Fibroblast of skin of back (primary cell): ENCODE measurements around the gene KCMF1.

Source experiments
- DNase-seq: peaks from one replicate; pipeline ENCODE4 v3.0.0-alpha.2; 2013

Gene KCMF1

DNA sequence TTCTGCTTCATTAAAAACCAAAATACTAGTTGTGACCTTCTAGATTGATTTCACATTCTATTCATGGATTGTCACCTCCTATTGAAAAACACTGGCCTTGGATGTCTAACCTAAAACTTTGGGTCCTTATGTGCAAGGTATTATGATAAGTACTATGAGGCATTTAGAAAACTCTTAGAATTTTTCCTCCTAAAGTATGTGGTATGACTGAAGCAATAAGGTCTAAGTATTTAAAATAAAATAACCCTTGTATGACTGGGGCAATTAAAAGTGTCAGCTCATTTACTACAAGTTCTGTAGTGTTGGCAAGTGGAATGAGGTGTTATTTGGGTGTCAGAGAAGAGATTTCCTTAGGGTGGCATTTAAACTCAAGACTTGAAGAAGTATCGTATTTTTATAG lies 15.1 kb downstream of the KCMF1 start:
- peak; percentile 32 for DNase-seq

DNA sequence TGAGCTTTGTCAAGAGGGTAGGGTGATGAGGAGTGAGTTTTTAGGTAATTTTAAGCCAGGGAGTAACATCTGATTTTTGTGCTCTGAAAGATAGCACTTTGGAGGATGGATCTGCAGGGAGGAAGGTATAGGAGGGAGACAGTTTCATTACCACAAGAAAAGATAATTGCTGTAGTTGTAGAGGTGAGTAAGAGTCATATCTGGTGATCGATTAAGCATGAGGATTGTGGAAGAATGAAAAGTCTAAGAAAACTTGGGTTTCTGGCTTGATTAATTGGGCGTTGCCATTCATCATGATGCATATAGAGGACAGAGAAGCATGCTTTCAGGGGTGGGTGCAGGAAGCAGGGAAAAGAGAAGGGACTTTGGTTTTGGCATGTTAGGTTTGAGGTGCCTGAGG lies 18.5 kb downstream of the KCMF1 start:
- DNase-seq, result no peak

- DNase-seq, result no peak
Measured at GRCh38 chr2:84989927-84990326, 19.0 kb downstream of the KCMF1 start.

DNA sequence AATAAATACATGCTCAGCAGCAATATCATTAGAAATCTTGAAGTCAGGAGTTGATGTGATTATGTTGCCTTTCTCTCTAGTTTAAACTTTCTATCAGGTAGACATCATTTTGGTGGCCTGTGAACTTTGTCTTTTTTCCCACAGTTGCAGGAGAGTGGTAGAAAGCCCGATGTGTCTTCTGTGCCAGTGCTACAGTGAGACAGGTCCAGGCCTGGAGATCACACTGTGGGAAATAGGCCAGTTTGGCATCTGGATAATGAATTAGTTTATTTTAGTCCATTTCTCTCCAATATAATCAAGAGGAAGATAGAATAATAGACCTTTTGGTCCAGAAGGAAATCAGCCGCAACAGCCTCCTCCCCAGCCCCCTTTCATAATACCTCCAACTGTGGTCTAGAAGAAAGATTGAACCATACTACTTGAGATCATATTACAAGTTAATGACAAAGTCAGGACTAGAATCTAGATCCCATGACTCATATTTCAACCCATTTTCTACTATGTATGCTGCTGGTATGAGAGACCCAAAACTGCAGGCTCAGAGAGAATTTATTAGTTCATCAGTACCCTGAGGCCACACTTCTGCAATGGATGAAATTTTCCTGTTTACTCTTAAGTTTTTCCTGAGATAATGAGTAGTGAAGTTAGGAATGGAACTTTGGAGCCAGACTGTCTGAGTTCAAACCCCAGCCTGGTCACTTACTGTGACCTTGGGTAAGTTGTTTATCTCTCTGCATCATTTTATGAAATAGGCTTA lies 20.6 kb downstream of the KCMF1 start:
- DNase-seq, result peak; percentile 77

DNA sequence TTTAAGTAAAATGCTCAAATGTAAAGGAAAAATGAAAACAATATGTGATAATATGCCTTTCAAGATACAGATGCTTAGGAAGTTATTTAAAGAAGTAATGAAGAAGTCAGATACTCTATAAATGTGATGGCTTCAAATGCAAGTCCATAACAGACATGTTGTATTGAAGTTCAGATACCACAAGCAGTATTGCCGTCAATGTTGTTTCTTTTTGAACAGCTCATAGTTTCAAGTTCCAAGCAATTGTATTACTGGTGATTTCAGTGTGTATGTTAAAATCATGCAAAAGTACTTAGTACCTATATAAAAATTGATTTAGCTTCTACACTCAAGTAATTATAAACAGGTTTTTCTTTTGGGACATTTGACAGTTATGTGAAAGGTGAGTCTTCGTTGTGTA lies 24.9 kb downstream of the KCMF1 start:
- no peak for DNase-seq

- no peak for DNase-seq
Measured at GRCh38 chr2:84996909-84997308, 25.9 kb downstream of the KCMF1 start.

DNA sequence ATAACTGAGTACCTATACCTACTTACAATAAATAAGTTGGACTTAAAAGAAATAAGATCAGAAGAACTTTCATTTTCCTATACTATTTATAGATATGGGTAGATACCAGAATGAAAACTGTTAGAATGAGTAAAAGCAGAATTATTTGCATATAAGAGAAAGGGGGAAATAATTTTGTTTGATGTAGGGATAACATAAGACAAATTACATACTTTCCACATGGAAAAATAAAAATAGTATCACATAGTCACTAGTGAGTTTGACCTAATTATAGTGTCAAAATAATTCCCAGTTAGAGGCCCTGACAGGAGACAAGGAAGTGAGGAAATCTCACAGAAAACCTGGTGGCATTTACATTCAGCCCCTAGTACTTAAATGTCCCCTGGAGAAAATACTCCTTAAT lies 28.6 kb downstream of the KCMF1 start:
- DNase-seq, result no peak

DNA sequence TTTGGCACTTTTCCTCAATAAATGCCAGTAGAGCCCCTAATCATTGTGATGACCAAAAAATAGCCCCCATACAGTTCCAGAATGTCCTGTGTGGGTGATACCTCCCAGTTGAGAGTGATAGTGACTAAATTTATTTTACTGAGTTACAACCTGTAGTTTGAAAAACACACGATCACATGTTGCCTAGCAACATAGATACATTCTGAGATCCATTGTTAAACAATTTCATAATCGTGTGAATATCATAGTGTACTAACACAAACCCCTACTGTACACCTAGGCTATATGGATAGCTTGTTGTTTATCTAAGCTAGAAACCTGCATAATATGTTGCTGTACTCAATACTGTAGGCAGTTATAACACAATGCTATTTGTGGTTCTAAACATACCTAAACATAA lies 30.6 kb downstream of the KCMF1 start:
- DNase-seq, result no peak

GRCh38 chr2:85002534-85002933 lies 31.6 kb downstream of the KCMF1 start:
- DNase-seq, result no peak

DNA sequence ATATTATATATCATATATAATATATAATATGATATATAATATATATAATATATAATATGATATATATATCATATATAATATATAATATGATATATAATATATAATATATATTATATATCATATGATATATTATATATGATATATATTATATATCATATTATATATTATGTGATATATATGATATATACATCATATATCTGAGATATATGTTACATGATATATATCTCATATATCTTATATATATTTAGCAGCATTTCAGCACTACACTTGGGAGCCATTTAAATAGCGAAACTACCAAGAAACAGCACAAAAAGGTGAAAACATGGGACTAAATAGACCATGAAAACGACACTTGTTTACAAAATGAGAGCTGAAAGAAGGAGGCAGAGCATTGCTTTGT lies 37.3 kb downstream of the KCMF1 start:
- DNase-seq, result no peak

DNA sequence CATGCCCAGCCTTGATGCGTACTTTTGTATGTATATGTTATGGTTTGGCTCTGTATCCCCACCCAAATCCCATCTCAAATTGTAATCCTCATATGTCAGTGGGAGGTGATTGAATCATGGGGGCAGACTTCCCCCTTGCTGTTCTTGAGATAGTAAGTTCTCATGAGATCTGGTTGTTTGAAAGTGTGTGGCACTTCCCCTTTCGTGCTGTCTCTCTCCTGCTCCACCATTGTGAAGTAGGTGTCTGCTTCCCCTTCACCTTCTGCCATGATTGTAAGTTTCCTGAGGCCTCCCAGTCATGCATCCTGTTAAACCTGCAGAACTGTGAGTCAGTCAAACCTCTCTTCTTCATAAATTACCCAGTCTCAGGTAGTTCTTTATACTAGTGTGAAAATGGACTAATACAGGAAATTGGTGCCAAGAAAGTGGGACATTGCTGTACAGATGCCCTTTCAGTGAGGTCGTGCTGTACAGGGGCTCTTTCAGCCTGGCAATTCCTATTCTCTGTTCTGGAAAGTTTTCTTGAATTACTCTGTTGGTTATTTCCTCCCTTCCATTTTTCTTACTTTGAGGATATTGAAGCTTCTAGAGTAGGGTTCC lies 38.2 kb downstream of the KCMF1 start:
- DNase-seq, result no peak

GRCh38 chr2:85010404-85010803 lies 39.4 kb downstream of the KCMF1 start:
- DNase-seq, result no peak

GRCh38 chr2:85011098-85011497 lies 40.1 kb downstream of the KCMF1 start:
- no peak for DNase-seq

DNA sequence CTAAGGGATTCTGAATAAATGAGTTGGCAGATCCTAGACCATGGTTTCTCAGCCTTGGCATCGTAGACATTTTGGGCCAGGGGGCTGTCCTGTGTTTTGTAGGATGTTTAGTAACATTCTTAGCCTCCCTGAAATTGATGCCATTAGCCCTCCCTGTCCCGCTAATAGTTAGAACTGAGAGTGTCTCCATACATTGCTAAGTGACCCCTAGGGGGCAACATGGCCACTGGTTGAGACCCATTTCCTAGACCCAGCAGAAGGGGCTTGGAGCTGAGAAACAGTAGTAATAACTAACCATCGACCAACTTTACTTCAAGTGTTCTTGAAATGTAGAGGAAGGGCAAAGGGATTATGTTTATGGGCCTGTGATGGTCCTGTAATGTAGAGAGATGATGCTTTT lies 40.8 kb downstream of the KCMF1 start:
- DNase-seq, result no peak

DNA sequence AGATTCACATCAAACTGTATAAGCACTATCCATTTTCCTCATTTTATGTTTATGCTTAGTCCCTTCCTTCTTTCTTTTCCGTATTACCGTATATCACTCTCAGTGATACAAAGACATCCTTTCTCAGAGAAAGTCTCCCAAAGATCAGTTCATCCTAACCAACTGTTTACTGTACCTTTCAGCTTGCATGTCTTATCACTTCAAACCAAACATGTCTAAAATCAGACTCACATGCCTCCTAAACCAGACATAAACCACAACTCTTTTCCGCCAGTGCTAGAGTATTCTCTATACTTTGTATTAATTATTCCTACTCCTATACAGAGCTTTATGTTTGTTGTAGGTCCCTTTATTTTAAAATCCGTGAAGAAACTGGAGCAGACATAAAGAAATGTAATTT lies 41.5 kb downstream of the KCMF1 start:
- DNase-seq, result no peak

DNA sequence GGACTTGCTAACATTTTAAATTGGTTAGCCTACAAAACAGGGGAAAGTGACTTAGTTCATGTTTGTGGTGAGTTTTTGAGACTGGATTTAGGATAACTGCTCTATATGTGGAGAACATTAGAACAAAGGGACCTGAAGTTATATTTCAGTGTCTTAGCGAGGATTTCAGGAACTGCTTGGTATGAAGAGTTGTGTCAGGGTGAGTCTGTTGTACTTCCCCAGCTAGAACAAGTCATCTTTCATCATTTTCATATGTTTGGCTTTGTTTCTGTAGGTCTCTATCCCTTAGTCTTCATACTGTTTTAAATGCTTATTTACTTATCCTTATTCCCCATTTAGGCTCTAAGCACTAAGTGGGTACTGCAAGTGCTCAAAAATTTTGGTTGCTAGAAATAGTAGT lies 41.9 kb downstream of the KCMF1 start:
- no peak for DNase-seq

DNA sequence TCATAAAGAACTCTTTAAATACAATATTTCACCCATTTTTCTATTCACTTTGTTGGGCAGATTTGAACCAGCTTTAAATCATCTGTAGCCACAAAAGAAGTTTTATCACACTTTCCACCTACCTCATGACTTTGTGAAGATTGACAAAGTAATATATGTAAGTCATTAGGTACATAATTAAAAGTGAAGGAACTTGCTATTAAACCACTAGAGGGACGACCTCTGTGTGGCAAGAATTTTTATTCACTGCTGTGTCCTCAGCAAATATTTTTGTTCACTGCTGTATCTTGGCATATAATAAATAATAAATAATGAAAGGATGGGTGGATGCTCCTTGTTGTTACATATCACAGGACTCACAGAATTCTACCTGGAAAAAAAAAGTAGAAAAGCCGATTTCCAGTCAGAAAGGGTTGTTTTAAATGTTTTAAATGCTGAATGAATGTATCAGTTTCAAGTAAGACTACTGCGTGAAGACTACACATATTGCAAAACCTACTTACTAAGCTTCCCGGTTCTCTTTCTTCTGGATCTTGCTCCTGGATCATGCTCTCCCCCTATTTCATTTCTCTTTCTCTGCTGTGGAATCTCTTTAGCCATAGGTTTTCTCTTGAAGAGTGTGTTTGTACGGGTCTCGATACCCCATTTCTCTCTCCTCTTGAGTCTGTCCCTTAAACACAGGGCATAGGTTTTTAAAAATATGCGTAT lies 44.8 kb downstream of the KCMF1 start:
- no peak for DNase-seq

- DNase-seq, result no peak
Measured at GRCh38 chr2:85016446-85016845, 45.5 kb downstream of the KCMF1 start.

- peak; percentile 23 for DNase-seq
Measured at GRCh38 chr2:85017411-85018048, 46.6 kb downstream of the KCMF1 start.

DNA sequence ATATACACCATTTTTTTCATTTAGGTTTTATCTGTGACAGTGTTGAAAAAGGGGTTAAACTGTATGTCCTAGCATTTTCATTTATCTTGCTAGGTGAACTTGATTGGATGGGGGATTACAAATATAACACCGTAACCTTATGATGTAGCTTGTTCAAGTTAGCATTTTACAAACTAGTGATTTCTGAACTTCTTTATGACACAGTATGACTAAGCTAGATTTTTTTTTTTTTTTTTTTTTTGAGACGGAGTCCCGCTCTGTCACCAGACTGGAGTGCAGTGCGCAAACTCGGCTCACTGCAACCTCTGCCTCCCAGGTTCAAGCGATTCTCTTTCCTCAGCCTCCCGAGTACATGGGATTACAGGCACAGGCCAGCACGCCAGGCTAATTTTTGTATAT lies 47.1 kb downstream of the KCMF1 start:
- peak; percentile 13 for DNase-seq

DNA sequence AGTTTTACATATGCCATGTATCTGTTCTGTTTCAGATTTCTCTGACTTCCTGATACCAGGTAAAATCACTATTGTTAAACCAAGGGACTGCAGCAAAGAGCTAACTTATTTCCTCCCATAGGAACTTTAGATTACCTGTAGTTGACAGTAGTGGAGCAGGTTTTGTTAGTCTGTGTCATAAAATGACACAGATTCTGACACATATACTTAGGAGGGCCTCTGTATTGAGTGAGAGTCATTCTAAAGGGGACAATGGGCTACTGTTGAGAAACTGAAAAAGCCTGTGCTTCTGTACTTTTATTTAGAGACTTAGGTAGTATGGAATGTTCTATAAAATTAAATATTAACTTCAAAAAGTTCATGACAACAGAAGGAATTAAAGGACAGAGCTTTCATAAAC lies 48.2 kb downstream of the KCMF1 start:
- DNase-seq, result no peak

DNA sequence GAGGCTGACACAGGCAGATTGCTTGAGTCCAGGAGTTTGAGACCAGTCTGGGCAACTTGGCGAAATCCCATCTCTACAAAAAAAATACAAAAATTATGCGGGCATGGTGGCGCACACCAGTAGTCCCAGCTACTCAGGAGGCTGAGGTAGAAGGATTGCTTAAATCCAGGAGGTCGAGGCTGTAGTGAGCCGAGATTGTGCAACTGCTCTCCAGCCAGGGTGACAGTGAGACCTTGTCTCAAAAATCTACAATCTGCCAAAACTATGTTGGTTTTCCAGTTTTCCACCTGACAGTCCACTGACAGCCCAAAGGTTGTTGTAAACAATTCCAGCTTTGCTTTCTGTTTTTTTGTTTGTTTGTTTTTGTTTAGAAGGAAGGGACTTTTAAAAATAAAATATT lies 51.3 kb downstream of the KCMF1 start:
- DNase-seq, result no peak

DNA sequence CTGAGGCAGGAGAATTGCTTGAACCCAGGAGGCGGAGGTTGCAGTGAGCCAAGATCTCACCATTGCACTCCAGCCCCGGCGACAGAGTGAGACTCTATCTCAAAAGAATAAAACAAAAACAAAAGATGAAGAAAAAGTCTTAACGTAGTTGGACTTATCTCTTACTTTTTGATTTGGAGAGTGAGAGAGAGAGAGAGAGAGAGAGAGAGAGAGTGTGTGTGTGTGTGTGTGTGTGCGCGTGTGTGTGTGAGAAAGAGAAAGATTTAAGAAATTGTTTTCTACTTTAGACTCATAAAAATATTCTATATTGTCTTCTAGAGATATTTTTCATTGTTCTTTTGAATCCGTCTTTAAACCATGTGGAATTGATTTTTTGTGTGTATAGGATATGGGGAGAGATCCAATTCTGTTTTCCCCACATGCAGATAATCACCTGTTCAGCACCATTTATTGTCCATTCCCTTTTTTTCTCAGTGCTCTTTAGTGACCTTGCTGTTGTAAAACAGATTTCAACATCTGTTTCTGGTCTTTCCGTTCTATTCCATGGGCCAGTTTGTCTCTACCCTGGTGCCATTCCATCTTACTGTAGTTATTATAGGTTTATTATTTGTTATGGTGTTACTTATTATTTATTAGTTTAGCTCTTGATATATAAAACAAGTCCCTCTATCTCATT lies 53.5 kb downstream of the KCMF1 start:
- no peak for DNase-seq
